PC-9 (cell line): ENCODE results near the gene PEAK3. TPM values are rescaled to one million over a fixed set of nuclear protein-coding genes. Genes with fewer than 3 reads are reported as not detected.

Experiments
- BruUV-seq: library from RNA; stranded (reverse); fragments of 400-500 nt; replicated peaks from 2 replicates; lab custom pipeline; 2021; lab: Mats Ljungman, UMichigan
- CTCF ChIA-PET: fragments of 300-600 bp; sonication (Branson Sonifier 250); formaldehyde crosslinking; loops from one replicate; lab custom pipeline; 2022; ENCODE audit warnings: antibody characterized with exemption; lab: Charles Lee
- POLR2A ChIA-PET: fragments of 300-600 bp; sonication (Branson Sonifier 250); formaldehyde crosslinking; loops from one replicate; lab custom pipeline; 2022; ENCODE audit warnings: antibody characterized with exemption; ENCODE audit not compliant: unreplicated experiment; lab: Charles Lee
- DNase-seq, 2 experiments: peaks; one replicate each; pipeline versions ENCODE4 v3.0.0 to v3.0.0-alpha.2; 2015 to 2022; ENCODE audit warnings: mixed read lengths in 1 of 2
- H2AFZ ChIP-seq: fragments of 200-600 bp; sonication (generic); 2 replicates; pipeline ENCODE4 v1.8.1; 2017; ENCODE audit warnings: antibody characterized with exemption
- H3F3A ChIP-seq: fragments of 200-600 bp; sonication (generic); 2 replicates; pipeline ENCODE4 v1.8.1; 2017; ENCODE audit warnings: antibody characterized with exemption, mild to moderate bottlenecking, low read depth; ENCODE audit not compliant: insufficient read depth
- H3K27ac ChIP-seq: fragments of 200-600 bp; sonication (generic); 2 replicates; pipeline ENCODE4 v1.6.1; 2016; ENCODE audit warnings: mixed run types
- H3K27me3 ChIP-seq: fragments of 200-600 bp; sonication (generic); 2 replicates; pipeline ENCODE4 v1.6.1; 2016; ENCODE audit warnings: low read depth, mixed run types; ENCODE audit not compliant: insufficient read depth
- H3K36me3 ChIP-seq: fragments of 200-600 bp; sonication (generic); 2 replicates; pipeline ENCODE4 v1.6.1; 2016; ENCODE audit warnings: low read depth, mixed run types
- H3K4me1 ChIP-seq: fragments of 200-600 bp; sonication (generic); replicated peaks from 2 replicates; pipeline ENCODE4 v1.6.1; 2016; ENCODE audit warnings: mixed run types; ENCODE audit not compliant: insufficient read depth
- H3K4me2 ChIP-seq: fragments of 200-600 bp; sonication (generic); 2 replicates; pipeline ENCODE4 v1.6.1; 2017; ENCODE audit warnings: mixed run types
- H3K4me3 ChIP-seq: fragments of 200-600 bp; sonication (generic); 2 replicates; pipeline ENCODE4 v1.6.1; 2016; ENCODE audit warnings: mixed run types
- H3K79me2 ChIP-seq: fragments of 200-600 bp; sonication (generic); 2 replicates; pipeline ENCODE4 v1.6.1; 2017; ENCODE audit warnings: low read depth, mixed run types
- H3K9me2 ChIP-seq: fragments of 200-600 bp; sonication (generic); 2 replicates; pipeline ENCODE4 v1.8.1; 2017; ENCODE audit warnings: mild to moderate bottlenecking; ENCODE audit not compliant: insufficient read depth
- H3K9me3 ChIP-seq: fragments of 200-600 bp; sonication (generic); 2 replicates; pipeline ENCODE4 v1.8.1; 2016; ENCODE audit warnings: low read depth; ENCODE audit not compliant: insufficient read depth
- H4K20me1 ChIP-seq: fragments of 200-600 bp; sonication (generic); 2 replicates; pipeline ENCODE4 v1.8.1; 2017; ENCODE audit not compliant: insufficient read depth
- EZH2 ChIP-seq: fragments of 200-600 bp; sonication (generic); IDR thresholded peaks from 2 replicates; pipeline ENCODE4 v1.8.0; 2017; ENCODE audit warnings: antibody characterized with exemption, low read depth
- intact Hi-C: fragments of 100-400 bp; cut with micrococcal nuclease; formaldehyde crosslinking; loops from one replicate; pipeline ENCODE4 v1.10.0; 2022; ENCODE audit not compliant: unreplicated experiment
- total RNA-seq: library from RNA; stranded (reverse); gene quantifications from 2 replicates; pipeline ENCODE4 v1.2.3, GENCODE V29; 2021
- TF ChIP-seq, protein P1 (sequence below): fragments of 200-600 bp; sonication (generic); conservative IDR thresholded peaks from 2 replicates; pipeline ENCODE4 v1.6.1; 2017; ENCODE audit warnings: mixed run types, antibody characterized with exemption, mild to moderate bottlenecking, moderate library complexity

Gene PEAK3
- total RNA-seq, 1 experiment from 2014 or later, result not detected

DNA sequence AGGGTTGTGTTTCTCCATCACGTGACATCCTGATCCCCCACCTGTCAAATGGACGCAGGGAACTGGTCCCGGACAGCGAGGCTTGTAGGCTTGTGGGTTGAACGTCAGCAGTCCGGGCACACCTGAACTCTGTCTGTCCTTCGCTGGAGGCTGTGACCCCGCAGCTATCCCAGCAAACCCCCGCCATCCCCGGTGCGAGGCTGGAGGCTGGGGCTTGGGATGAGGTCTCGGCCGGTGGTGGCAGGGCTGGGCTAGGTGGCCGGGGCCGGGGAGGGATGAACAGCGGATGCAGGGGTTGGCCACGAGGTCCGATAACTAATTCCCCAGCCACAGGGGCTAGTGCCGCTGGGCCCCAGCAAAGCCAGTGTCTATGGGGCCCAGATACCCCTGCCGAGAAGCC lies 37.6 kb upstream of the PEAK3 start:
- Histone ChIP-seq H3K4me1 (no peaks in the 10 kb centered on the region), H3K36me3 (no peaks in the 10 kb centered on the region), H2AFZ (no peak overlapping the region), H3K9me3 (no peaks in the 10 kb centered on the region), H3K4me3 (no peak overlapping the region), H3K9me2 (no peaks in the 10 kb centered on the region), H3K27me3 (no peaks in the 10 kb centered on the region), H3K4me2 (no peak overlapping the region), H3K27ac (no peak overlapping the region), H3K79me2 (no peaks in the 10 kb centered on the region), H3F3A (no peaks in the 10 kb centered on the region), H4K20me1 (no peaks in the 10 kb centered on the region)
- intact Hi-C loops, result no loop called here
- DNase-seq, result no peak
- ChIA-PET CTCF (no interaction called here), POLR2A (no interaction called here)
- TF ChIP-seq, protein P1, sequence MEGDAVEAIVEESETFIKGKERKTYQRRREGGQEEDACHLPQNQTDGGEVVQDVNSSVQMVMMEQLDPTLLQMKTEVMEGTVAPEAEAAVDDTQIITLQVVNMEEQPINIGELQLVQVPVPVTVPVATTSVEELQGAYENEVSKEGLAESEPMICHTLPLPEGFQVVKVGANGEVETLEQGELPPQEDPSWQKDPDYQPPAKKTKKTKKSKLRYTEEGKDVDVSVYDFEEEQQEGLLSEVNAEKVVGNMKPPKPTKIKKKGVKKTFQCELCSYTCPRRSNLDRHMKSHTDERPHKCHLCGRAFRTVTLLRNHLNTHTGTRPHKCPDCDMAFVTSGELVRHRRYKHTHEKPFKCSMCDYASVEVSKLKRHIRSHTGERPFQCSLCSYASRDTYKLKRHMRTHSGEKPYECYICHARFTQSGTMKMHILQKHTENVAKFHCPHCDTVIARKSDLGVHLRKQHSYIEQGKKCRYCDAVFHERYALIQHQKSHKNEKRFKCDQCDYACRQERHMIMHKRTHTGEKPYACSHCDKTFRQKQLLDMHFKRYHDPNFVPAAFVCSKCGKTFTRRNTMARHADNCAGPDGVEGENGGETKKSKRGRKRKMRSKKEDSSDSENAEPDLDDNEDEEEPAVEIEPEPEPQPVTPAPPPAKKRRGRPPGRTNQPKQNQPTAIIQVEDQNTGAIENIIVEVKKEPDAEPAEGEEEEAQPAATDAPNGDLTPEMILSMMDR, result no peak
- TF ChIP-seq EZH2, result no peak
- BruUV-seq, result no TSS peak

DNA sequence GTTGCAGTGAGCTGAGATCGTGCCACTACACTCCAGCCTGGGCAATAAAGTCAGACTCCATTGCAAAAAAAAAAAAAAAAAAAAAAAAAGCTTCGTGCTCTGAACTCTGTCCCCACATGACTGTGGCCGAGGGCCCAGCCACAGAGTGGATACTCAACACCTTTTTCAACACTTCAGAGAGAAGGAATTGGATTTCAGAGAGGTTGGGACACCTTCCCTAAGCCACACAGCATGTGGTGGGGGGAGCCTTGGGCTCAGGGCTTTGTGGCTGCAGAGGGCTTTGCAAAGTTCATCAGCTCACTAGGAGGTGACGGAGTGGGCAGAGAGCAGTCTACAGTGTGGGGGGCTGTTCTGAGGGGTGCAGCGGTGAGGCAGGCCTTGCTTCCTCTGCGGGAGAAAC lies 36.9 kb upstream of the PEAK3 start:
- H3K4me1 ChIP-seq, result no peaks in the 10 kb centered on the region
- H3F3A ChIP-seq, result no peaks in the 10 kb centered on the region
- H3K27me3 ChIP-seq, result no peaks in the 10 kb centered on the region
- H3K27ac ChIP-seq, result no peak overlapping the region
- BruUV-seq, result no TSS peak
- no peak overlapping the region for H3K4me3 ChIP-seq
- ChIA-PET POLR2A (no interaction called here), CTCF (interaction anchor here (0.6 kb wide), 1 partner anchor 41 kb away, joined by 17 read pairs; no protein-coding TSS in a partner anchor)
- no peak overlapping the region for H3K4me2 ChIP-seq
- H2AFZ ChIP-seq, result no peak overlapping the region
- intact Hi-C loops, result no loop called here
- H3K36me3 ChIP-seq, result no peaks in the 10 kb centered on the region
- no peaks in the 10 kb centered on the region for H3K9me2 ChIP-seq
- H3K79me2 ChIP-seq, result no peaks in the 10 kb centered on the region
- no peak for DNase-seq
- TF ChIP-seq, protein P1, result no peak
- no peak for TF ChIP-seq EZH2
- no peaks in the 10 kb centered on the region for H3K9me3 ChIP-seq
- no peaks in the 10 kb centered on the region for H4K20me1 ChIP-seq

DNA sequence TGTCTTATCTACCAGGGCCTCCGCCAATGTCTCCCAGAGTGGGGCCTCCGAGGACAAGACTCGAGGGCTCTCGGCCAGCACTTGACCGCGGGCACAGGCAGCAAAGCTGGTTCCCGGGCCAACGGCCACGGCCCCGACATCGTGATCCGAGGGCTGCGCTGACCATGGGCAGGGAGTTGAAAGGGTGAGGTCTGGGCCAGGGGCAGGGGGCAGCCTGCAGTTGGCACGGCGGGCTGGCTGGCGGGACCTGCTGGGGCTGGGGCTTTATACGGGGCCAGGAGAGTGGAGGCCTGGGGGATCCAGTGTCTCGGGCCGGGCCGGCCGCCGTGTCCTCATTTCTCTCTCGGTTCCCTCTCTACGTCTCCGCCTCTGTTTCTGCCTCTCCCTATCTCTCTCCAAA lies 35.8 kb upstream of the PEAK3 start:
- no peaks in the 10 kb centered on the region for H3K27me3 ChIP-seq
- H3K27ac ChIP-seq, result no peak overlapping the region
- H3K36me3 ChIP-seq, result no peaks in the 10 kb centered on the region
- no peaks in the 10 kb centered on the region for H3K4me1 ChIP-seq
- H3K4me2 ChIP-seq, result no peak overlapping the region
- TF ChIP-seq, protein P1, result no peak
- no peak for TF ChIP-seq EZH2
- no peaks in the 10 kb centered on the region for H3K79me2 ChIP-seq
- H4K20me1 ChIP-seq, result no peaks in the 10 kb centered on the region
- H3K9me2 ChIP-seq, result no peaks in the 10 kb centered on the region
- intact Hi-C loops, result no loop called here
- CTCF ChIA-PET, result no interaction called here
- no peaks in the 10 kb centered on the region for H3K9me3 ChIP-seq
- POLR2A ChIA-PET, result no interaction called here
- no TSS peak for BruUV-seq
- DNase-seq, result no peak
- H3F3A ChIP-seq, result no peaks in the 10 kb centered on the region
- H3K4me3 ChIP-seq, result no peak overlapping the region
- no peak overlapping the region for H2AFZ ChIP-seq
